Uterus (tissue), 4 donors: ENCODE data around the gene ZNF619. TPM values are rescaled to one million over a fixed set of nuclear protein-coding genes. Genes with fewer than 3 reads are reported as not detected.

ENCODE experiments used
- DNase-seq, 2 donors: peaks; one replicate each; pipeline ENCODE4 v3.0.0-alpha.2; 2019 to 2020
- H3K27ac ChIP-seq, 2 donors: fragments of 200-600 bp; sonication (generic); 1 replicate in 1 of 2; 2 replicates in 1 of 2; pipeline ENCODE4 v1.5.1; 2016 to 2018
- H3K27me3 ChIP-seq, 2 donors: fragments of 200-600 bp; sonication (generic); one replicate each; pipeline ENCODE4 v1.5.1; 2018 to 2019; ENCODE audit warnings: control low read depth in 1 of 2
- H3K36me3 ChIP-seq, 2 donors: fragments of 200-600 bp; sonication (generic); one replicate each; pipeline ENCODE4 v1.5.1; 2019; ENCODE audit warnings: control low read depth in 1 of 2
- H3K4me1 ChIP-seq, 2 donors: fragments of 200-600 bp; sonication (generic); one replicate each; pipeline ENCODE4 v1.5.1; 2018 to 2019; ENCODE audit warnings: control low read depth in 1 of 2
- H3K4me3 ChIP-seq, 2 donors: fragments of 200-600 bp; sonication (generic); 1 replicate in 1 of 2; 2 replicates in 1 of 2; pipeline ENCODE4 v1.5.1; 2018 to 2019; ENCODE audit warnings: mild to moderate bottlenecking in 1 of 2
- H3K9me3 ChIP-seq, 2 donors: fragments of 200-600 bp; sonication (generic); one replicate each; pipeline ENCODE4 v1.5.1; 2019; ENCODE audit warnings: control low read depth in 1 of 2
- CTCF ChIP-seq, 4 experiments: fragments of 200-600 bp in 2 of 4; fragments of 450-650 bp in 2 of 4; sonication (generic) in 2 of 4; IDR thresholded peaks; one replicate each; pipeline ENCODE4 v1.5.1; 2016 to 2019; ENCODE audit warnings: antibody characterized with exemption in 4 of 4, mild to moderate bottlenecking in 2 of 4, moderate library complexity in 1 of 4
- POLR2A ChIP-seq, 2 donors: fragments of 450-650 bp; IDR thresholded peaks; one replicate each; pipeline ENCODE4 v1.6.1; 2016; ENCODE audit warnings: antibody characterized with exemption in 2 of 2, mild to moderate bottlenecking in 1 of 2, moderate library complexity in 1 of 2
- intact Hi-C: fragments of 100-400 bp; cut with DNase I; formaldehyde crosslinking; loops from one replicate; pipeline ENCODE4 v1.15.1; 2023; ENCODE audit warnings: low total_unique reads
- small RNA-seq: library from RNA; depleted of rRNA; stranded (forward); fragments of <200 nt; gene quantifications from one replicate; pipeline ENCODE3, GENCODE V24; 2016
- total RNA-seq, 4 donors: library from RNA; depleted of rRNA in 3 of 4; stranded (reverse); fragments of >200 nt in 3 of 4; gene quantifications; one replicate each; pipeline versions ENCODE4 v1.1.0 to v1.2.4, GENCODE V29; 2014 to 2023
- donor health status: DM: yes; HTN: yes; CAD: no.

The ZNF619 gene
- total RNA-seq, 4 donors from 2014 or later, result 0.59 to 11.9 (median 6.1) TPM

GRCh38 chr3:40524568-40525285 is 47.8 kb downstream of the ZNF619 start, which contains the start of gene ZNF621:
ZNF621 (plus strand) TSS chr3:40524960; CDS start chr3:40525841, 881 bp downstream.
- H3K27me3 ChIP-seq, result no peaks in the 10 kb centered on the region
- H3K4me1 ChIP-seq, result no peaks in the 10 kb centered on the region
- H3K36me3 ChIP-seq, result no peaks in the 10 kb centered on the region
- peak; percentile 86 to 92 for DNase-seq
- TF ChIP-seq CTCF (IDR thresholded peaks at IDR 0.05) (peak in 1 of 4 experiments; percentile 12), POLR2A (IDR thresholded peaks at IDR 0.05) (peak; percentile 52 to 85)
- peak within 1 kb of the TSS; percentile 66 to 89 for H3K4me3 ChIP-seq
- no peaks in the 10 kb centered on the region for H3K9me3 ChIP-seq
- H3K27ac ChIP-seq, result peak within 1 kb of the TSS; percentile 86 to 88
- intact Hi-C loops, result no loop called here

GRCh38 chr3:40528426-40528825 is 51.5 kb downstream of the ZNF619 start:
- Histone ChIP-seq H3K9me3 (peaks cover 0 to 16% of the 10 kb centered on the region in 2 donors), H3K4me3 (no peak overlapping the region), H3K36me3 (no peaks in the 10 kb centered on the region), H3K27ac (no peak overlapping the region), H3K27me3 (no peaks in the 10 kb centered on the region), H3K4me1 (no peaks in the 10 kb centered on the region)
- TF ChIP-seq CTCF (IDR thresholded peaks at IDR 0.05), result no peak
- no peak for TF ChIP-seq POLR2A (IDR thresholded peaks at IDR 0.05)
- DNase-seq, result no peak
- intact Hi-C loops, result no loop called here

- Histone ChIP-seq H3K36me3 (no peaks in the 10 kb centered on the region), H3K4me1 (no peaks in the 10 kb centered on the region), H3K4me3 (no peak overlapping the region), H3K27me3 (no peaks in the 10 kb centered on the region), H3K27ac (no peak overlapping the region), H3K9me3 (peaks cover 0 to 32% of the 10 kb centered on the region in 2 donors)
- intact Hi-C loops, result no loop called here
- no peak for DNase-seq
- TF ChIP-seq CTCF (IDR thresholded peaks at IDR 0.05), result no peak
- TF ChIP-seq POLR2A (IDR thresholded peaks at IDR 0.05), result no peak
These were observed 55.3 kb downstream of the ZNF619 start for GRCh38 chr3:40532252-40532651.

GRCh38 chr3:40534283-40534682 is 57.4 kb downstream of the ZNF619 start:
- intact Hi-C loops, result no loop called here
- DNase-seq, result no peak
- no peak overlapping the region for H3K27ac ChIP-seq
- TF ChIP-seq POLR2A (IDR thresholded peaks at IDR 0.05), result no peak
- no peak for TF ChIP-seq CTCF (IDR thresholded peaks at IDR 0.05)
- H3K9me3 ChIP-seq, result peaks cover 0 to 48% of the 10 kb centered on the region in 2 donors
- H3K36me3 ChIP-seq, result no peaks in the 10 kb centered on the region
- no peaks in the 10 kb centered on the region for H3K27me3 ChIP-seq
- H3K4me3 ChIP-seq, result no peak overlapping the region
- no peaks in the 10 kb centered on the region for H3K4me1 ChIP-seq

Small RNAs within 50 kb of the gene (small RNA-seq; reads per million reads assigned to genes)
- not detected for gene RNU5B-2P

Other genes with a start within 250 kb of the ZNF619 start
- gene EIF1B, start 167.4 kb upstream of the ZNF619 start, total RNA-seq, result 10 to 100 TPM; 18.5 to 68.7 (median 30.7) TPM
- gene ENTPD3, start 89.9 kb upstream of the ZNF619 start, total RNA-seq, result 1 to 10 TPM in 2 of 4 donors, under 1 TPM in 2; 0.88 to 4.9 (median 2.1) TPM
- gene RPL14, start 19.8 kb upstream of the ZNF619 start, total RNA-seq, result 1,000 to 10,000 TPM in 1 of 4 donors, 100 to 1,000 TPM in 3; 246 to 2,060 (median 607) TPM
- gene ZNF620, start 28.9 kb downstream of the ZNF619 start, total RNA-seq, result 10 to 100 TPM in 1 of 4 donors, 1 to 10 TPM in 2, not detected in 1; 1.3 to 12.4 (median 5.9) TPM
- 10 to 100 TPM in 2 of 4 donors, 1 to 10 TPM in 2; 6.5 to 35.7 (median 16.3) TPM for gene ZNF621, start 47.8 kb downstream of the ZNF619 start, total RNA-seq